NCI-H345 treated with DMSO at 0.1 percent for 48 hours (cell line): ENCODE measurements around the gene DCUN1D3.

ENCODE experiments used
- DNase-seq: peaks from one replicate; lab custom pipeline; 2025; ENCODE audit not compliant: unreplicated experiment; lab: John Stamatoyannopoulos, UW

DCUN1D3 gene

GRCh38 chr16:20889625-20890275, 10.4 kb downstream of the DCUN1D3 start:
- DNase-seq: no peak

GRCh38 chr16:20887207-20887606, 13.0 kb downstream of the DCUN1D3 start:
- no peak for DNase-seq

- DNase-seq: no peak
Observed at GRCh38 chr16:20886320-20886719, 13.8 kb downstream of the DCUN1D3 start.

GRCh38 chr16:20884240-20884556, 16.0 kb downstream of the DCUN1D3 start:
- DNase-seq: no peak

GRCh38 chr16:20883554-20884239, 16.5 kb downstream of the DCUN1D3 start:
- DNase-seq: no peak

- no peak for DNase-seq
Observed at GRCh38 chr16:20881503-20881878, 18.7 kb downstream of the DCUN1D3 start.

GRCh38 chr16:20880867-20881502, 19.2 kb downstream of the DCUN1D3 start:
- DNase-seq: no peak

GRCh38 chr16:20879175-20880040, 20.8 kb downstream of the DCUN1D3 start:
- DNase-seq: no peak

GRCh38 chr16:20878682-20879147, 21.4 kb downstream of the DCUN1D3 start:
- DNase-seq: no peak

- no peak for DNase-seq
Observed at GRCh38 chr16:20875355-20875650, 24.9 kb downstream of the DCUN1D3 start.

- no peak for DNase-seq
Observed at GRCh38 chr16:20874088-20874581, 26.0 kb downstream of the DCUN1D3 start.

GRCh38 chr16:20873331-20873730, 26.8 kb downstream of the DCUN1D3 start:
- no peak for DNase-seq

- no peak for DNase-seq
Observed at GRCh38 chr16:20871941-20872815, 28.0 kb downstream of the DCUN1D3 start.

- no peak for DNase-seq
Observed at GRCh38 chr16:20871258-20871657, 28.9 kb downstream of the DCUN1D3 start.

- no peak for DNase-seq
Observed at GRCh38 chr16:20870122-20870820, 29.9 kb downstream of the DCUN1D3 start.

- DNase-seq: no peak
Observed at GRCh38 chr16:20868890-20869289, 31.3 kb downstream of the DCUN1D3 start.

GRCh38 chr16:20867585-20867984, 32.6 kb downstream of the DCUN1D3 start:
- DNase-seq: no peak

- DNase-seq: no peak
Observed at GRCh38 chr16:20866801-20867200, 33.4 kb downstream of the DCUN1D3 start.

- DNase-seq: no peak
Observed at GRCh38 chr16:20866145-20866772, 33.9 kb downstream of the DCUN1D3 start.
